ENCODE measurements around the gene DNAJB1.
"Not testable (repeated sequence)": the region's sequence is repeated elsewhere in the genome, so short reads cannot be mapped to it uniquely, and the experiment has no call there.

DNAJB1 gene

DNA sequence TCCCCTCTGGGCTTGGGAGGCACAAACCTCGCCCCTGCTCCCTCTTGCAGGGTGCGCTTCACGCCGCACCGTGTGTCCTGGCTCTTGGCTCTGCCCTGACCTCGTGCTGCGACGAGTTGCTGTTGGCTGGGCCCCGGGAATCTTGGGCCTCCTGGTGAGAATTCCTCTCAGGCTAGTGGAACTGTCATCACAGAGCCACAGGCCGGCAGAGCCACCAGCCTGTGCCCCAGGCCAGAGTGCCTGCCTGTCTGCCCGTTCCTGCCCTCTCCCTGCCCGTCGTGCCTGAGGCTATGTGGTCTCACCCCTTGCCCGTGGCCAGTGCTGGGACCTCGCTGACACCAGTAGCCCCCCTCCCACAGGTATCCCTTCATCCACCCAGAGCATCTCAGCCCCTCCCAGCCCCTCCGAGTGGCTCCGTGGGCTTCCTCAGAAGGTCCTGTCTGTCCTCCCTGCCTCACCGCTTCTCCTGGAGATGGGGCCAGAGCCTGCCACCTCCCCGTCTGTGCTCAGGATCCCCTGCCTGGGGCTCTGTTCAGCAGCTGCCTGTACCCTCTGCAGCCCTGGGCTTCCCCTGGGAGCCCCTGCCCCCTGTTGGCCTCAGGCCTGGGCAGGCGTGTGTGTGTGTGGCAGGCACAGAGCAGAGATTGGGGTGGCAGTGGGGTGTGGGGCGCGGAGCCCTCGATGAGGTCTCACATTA lies 40.3 kb upstream of the DNAJB1 start:
- no peak overlapping the region for H3K27ac ChIP-seq
- no peak for DNase-seq (ENCODE audit: low spot score)
- TF ChIP-seq, protein P1, sequence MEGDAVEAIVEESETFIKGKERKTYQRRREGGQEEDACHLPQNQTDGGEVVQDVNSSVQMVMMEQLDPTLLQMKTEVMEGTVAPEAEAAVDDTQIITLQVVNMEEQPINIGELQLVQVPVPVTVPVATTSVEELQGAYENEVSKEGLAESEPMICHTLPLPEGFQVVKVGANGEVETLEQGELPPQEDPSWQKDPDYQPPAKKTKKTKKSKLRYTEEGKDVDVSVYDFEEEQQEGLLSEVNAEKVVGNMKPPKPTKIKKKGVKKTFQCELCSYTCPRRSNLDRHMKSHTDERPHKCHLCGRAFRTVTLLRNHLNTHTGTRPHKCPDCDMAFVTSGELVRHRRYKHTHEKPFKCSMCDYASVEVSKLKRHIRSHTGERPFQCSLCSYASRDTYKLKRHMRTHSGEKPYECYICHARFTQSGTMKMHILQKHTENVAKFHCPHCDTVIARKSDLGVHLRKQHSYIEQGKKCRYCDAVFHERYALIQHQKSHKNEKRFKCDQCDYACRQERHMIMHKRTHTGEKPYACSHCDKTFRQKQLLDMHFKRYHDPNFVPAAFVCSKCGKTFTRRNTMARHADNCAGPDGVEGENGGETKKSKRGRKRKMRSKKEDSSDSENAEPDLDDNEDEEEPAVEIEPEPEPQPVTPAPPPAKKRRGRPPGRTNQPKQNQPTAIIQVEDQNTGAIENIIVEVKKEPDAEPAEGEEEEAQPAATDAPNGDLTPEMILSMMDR (IDR thresholded peaks at IDR 0.05), result no peak

DNA sequence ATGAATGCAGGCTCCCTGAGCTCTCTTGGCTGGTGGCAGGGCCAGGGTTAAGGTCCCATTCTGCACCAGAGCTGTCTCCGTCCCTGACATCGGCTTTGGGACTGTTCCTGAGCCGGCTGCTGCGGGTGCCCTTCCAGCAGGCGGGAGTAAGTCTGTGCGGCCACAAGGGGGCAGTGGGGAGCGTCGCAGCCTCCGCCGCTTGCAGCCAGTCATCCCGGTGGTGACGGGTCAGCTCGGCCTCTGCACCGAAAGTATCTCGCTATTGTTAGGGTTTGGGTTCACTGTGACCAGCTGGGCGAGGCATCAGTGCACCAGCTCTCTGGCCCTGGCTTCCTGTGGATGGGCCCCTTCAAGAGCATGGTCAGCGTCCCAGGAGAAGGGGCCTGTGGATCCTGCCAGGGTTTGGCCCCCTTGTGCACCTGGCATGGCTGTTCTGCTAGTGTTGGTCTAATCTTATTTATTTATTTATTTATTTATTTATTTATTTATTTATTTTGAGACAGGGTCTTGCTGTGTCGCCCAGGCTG lies 38.5 kb upstream of the DNAJB1 start:
- Histone ChIP-seq H3K27ac (no peak overlapping the region), H3K4me3 (peak overlapping the region; percentile 48)
- TF ChIP-seq, protein P1 (IDR thresholded peaks at IDR 0.05), result peak; percentile 96
- DNase-seq (ENCODE audit: low spot score), result no peak

More for the DNA sequence above, 40.3 kb upstream of the DNAJB1 start:
- no peak overlapping the region for H3K4me3 ChIP-seq

DNA sequence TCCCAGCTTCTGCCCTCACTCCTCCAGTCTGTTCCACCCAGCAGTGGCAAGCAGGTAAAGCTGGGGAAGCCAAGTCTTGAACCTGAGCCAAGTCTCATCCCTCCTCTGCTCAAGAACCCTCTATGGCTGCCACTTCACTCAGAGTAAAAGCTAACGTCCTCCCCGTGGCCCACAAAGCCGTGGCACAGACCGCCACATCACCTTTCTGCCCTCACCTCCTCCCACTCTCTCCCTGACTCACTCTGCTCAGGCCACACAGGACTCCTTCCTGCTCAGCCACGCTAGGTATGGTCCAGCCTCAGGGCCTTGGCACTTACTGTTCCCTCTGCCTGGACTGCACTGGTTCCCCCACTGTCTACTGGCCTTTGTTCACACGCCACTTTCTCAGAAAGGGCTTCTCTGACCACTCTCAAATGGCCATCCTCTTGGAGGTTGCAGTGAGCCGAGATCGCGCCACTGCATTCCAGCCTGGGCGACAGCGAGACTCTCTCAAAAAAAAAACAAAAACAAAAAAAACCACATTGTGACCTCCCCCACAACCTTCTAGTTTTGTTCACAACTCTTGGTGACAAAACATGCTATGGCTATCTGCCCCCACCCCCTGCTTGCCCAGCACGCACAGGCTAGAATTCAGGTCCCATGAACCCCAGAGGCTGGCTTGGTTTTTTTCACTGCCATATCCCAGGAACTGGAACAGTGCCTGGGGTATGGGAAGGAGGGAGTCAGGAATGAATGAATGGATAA lies 37.9 kb upstream of the DNAJB1 start:
- DNase-seq (ENCODE audit: low spot score), result no peak
- peak overlapping the region; percentile 48 for H3K4me3 ChIP-seq
- TF ChIP-seq, protein P1 (IDR thresholded peaks at IDR 0.05), result no peak
- no peak overlapping the region for H3K27ac ChIP-seq

DNA sequence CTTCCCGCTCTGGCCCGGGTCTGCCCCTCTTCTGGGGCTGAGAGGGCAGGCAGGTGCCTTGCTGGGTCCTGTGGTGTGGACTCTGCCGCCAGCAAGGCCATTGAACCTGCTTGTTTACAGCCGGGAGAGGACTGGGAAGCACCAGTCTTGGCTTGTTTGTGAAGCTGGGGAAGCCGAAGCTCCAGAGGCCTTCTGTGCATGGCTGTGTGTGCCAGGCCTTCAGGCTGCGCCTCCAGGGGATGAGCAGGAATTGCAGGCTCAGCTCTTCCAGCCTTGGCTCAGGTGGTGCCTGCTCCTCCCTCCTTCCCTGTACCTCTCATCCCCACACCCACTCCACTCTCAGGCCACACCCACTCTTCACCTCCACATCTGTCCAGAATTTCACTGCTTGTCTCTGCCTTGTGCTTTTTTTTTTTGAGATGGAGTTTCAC lies 36.2 kb upstream of the DNAJB1 start:
- H3K4me3 ChIP-seq, result no peak overlapping the region
- DNase-seq (ENCODE audit: low spot score), result no peak
- no peak overlapping the region for H3K27ac ChIP-seq
- TF ChIP-seq, protein P1 (IDR thresholded peaks at IDR 0.05), result no peak

DNA sequence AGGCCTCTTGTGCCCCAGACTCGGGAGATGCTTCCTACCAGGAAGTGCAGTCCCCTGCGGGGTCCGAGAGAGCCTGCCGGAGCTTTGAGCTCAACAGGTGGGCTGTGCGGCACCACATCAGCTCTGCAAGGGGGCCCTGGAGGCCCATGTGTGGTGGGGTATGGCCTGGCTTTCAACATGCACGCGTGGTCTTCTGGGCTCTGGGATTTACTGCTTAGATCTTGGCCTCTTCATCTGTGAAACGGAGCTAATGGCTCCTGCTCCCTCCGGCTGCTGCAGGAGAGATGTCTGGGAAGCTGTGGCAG lies 35.7 kb upstream of the DNAJB1 start:
- no peak overlapping the region for H3K27ac ChIP-seq
- TF ChIP-seq, protein P1 (IDR thresholded peaks at IDR 0.05), result no peak
- DNase-seq (ENCODE audit: low spot score), result no peak
- no peak overlapping the region for H3K4me3 ChIP-seq

DNA sequence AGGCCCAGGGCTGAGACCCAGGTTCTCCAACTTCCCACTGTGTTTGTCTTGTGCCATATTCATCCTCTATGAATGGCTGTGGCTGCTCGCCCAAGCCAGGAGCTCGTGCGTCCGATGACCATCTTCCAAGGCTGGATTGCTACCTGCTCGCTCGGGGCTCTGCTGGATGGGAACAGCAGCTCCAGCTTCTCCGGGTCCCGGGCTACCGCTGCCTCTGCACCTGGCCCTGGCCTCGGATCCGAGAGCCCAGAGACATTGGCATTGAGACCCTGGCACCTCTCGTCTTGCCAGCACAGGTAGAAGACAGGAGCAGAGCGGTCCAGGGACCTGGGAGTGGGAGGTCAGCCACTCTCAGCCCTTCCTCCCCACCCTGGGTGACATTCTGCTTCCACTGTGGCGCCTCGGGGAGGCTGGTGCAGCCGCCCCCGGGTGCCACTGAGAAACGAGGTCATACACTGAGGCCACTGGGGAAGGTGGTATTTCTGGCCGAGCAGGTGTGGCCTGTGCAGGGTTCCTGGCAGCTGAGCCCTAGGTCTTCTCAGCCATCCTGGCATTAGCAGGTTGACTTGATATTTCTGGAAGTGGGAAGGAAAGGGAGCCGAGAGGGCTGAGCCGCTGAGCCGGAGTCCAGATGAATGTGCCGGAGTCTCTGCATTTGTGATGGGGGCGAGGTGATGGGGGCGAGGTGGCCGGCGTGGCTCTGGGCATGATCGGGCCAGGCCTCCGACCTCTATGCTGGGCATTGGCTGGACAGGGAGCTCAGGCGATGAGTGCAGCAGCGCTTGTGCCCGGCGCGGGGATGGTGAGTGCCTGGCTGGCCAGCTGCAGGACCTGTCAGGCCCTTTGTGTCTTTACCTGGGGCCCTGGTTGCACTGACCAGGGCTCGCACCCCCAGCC lies 35.1 kb upstream of the DNAJB1 start:
- no peak for DNase-seq (ENCODE audit: low spot score)
- Histone ChIP-seq H3K4me3 (no peak overlapping the region), H3K27ac (no peak overlapping the region)
- TF ChIP-seq, protein P1 (IDR thresholded peaks at IDR 0.05), result no peak

DNA sequence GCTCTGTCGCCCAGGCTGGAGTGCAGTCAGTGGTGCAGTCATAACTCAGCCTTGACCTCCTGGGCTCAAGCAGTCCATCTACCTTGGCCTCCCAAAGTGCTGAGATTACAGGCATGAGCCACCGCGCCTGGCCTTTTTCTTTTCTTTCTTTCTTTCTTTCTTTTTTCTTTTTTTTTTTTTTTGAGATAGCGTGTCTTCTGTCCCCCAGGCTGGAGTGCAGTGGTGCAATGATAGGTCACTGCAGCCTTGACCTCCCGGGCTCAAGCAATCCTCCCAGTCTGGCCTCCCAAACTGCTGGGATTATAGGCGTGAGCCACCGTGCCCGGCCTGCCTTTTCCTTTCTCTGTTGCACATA lies 33.8 kb upstream of the DNAJB1 start:
- DNase-seq (ENCODE audit: low spot score); H3K4me3 ChIP-seq; H3K27ac ChIP-seq: not testable (repeated sequence)

DNA sequence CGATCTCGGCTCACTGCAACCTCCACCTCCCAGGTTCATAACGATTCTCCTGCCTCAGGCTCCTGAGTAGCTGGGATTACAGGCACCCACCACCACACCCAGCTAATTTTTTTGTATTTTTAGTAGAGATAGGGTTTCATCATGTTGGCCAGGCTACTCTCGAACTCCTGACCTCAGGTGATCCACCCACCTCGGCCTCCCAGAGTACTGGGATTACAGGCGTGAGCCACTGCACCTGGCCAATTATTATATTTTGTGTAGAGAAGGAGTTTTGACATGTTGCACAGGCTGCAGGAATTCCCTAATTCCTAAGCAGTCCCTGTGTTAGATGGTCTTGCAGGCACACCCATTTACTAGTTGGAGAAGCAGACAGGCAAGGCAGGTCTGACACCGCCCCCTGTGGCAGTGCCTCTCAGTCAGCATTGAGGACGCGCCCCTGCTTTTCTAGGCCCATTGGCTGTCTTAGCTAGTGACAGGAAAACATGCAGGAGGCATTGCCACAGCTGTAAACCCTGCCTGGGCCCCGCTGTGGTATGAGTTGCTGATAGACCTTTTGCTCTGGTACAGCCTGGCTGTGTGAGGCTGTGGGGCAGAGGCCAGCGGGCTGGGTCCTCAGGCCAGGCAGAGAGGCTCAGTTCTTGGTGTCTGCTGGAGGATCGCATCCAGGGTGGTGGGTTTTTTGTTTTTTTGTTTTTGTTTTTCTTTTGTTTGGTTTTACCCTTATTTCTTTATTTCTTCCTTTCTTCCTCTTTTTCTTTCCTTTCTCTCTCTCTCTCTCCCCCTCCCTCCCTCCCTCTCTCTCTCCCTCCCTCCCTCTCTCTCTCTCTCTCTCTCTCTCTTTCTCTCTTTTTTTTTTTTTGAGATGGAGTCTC lies 33.2 kb upstream of the DNAJB1 start:
- H3K4me3 ChIP-seq; H3K27ac ChIP-seq; DNase-seq (ENCODE audit: low spot score): not testable (repeated sequence)
